ENCODE results near the gene NELL1. TPM values are rescaled to one million over a fixed set of nuclear protein-coding genes. Genes with fewer than 3 reads are reported as not detected.

Gene NELL1
- total RNA-seq, 3 donors from 2014 or later (not counting 1 experiment from before 2014, with no cell fraction given), result not detected

GRCh38 chr11:20909995-20910726 is 240.8 kb downstream of the NELL1 start:
- Mint-ChIP-seq H3K9me3 (peaks cover 10 to 17% of the 10 kb centered on the region in 2 donors), H3K27ac (no peak overlapping the region), H3K4me1 (no peaks in the 10 kb centered on the region), H3K27me3 (ENCODE audit: low read depth in 2 of 2) (no peaks in the 10 kb centered on the region), H3K36me3 (peaks cover 13% of the 10 kb centered on the region), H3K4me3 (no peak overlapping the region)
- TF ChIP-seq CTCF (IDR thresholded peaks at IDR 0.05), result no peak
- no peaks in the 10 kb centered on the region for H3K27me3 ChIP-seq (ENCODE audit: control insufficient read depth, insufficient read depth, low read length)
- H3K4me3 ChIP-seq (ENCODE audit: low read length), result no peak overlapping the region
- no peaks in the 10 kb centered on the region for H3K9me3 ChIP-seq (ENCODE audit: control insufficient read depth, insufficient read depth, low read length)
- 86% methylated on average over 7 of the region's 7 CpGs for WGBS (ENCODE audit: insufficient coverage)
- ATAC-seq, result no peak
- H3K27ac ChIP-seq (ENCODE audit: low read length), result no peak overlapping the region
- H3K36me3 ChIP-seq (ENCODE audit: control insufficient read depth, insufficient read depth, low read length), result no peaks in the 10 kb centered on the region
- intact Hi-C loops (cut with micrococcal nuclease), result no loop called here
- H3K4me1 ChIP-seq (ENCODE audit: control insufficient read depth, insufficient read depth, low read length), result no peaks in the 10 kb centered on the region
- no peak for DNase-seq

GRCh38 chr11:20910733-20911132 is 241.3 kb downstream of the NELL1 start:
- no peak for TF ChIP-seq CTCF (IDR thresholded peaks at IDR 0.05)

GRCh38 chr11:20912065-20912821 is 242.9 kb downstream of the NELL1 start:
- no peaks in the 10 kb centered on the region for H3K36me3 Mint-ChIP-seq

More at GRCh38 chr11:20910733-20911132, 241.3 kb downstream of the NELL1 start:
- Mint-ChIP-seq H3K27ac (no peak overlapping the region), H3K4me1 (no peaks in the 10 kb centered on the region), H3K36me3 (peaks cover 8% of the 10 kb centered on the region), H3K9me3 (peaks cover 5 to 11% of the 10 kb centered on the region in 2 donors), H3K27me3 (ENCODE audit: low read depth in 2 of 2) (no peaks in the 10 kb centered on the region), H3K4me3 (no peak overlapping the region)
- ATAC-seq, result no peak
- Histone ChIP-seq H3K36me3 (ENCODE audit: control insufficient read depth, insufficient read depth, low read length) (no peaks in the 10 kb centered on the region), H3K4me3 (ENCODE audit: low read length) (no peak overlapping the region), H3K27me3 (ENCODE audit: control insufficient read depth, insufficient read depth, low read length) (no peaks in the 10 kb centered on the region), H3K9me3 (ENCODE audit: control insufficient read depth, insufficient read depth, low read length) (no peaks in the 10 kb centered on the region), H3K27ac (ENCODE audit: low read length) (no peak overlapping the region), H3K4me1 (ENCODE audit: control insufficient read depth, insufficient read depth, low read length) (no peaks in the 10 kb centered on the region)
- no peak for DNase-seq
- intact Hi-C loops (cut with micrococcal nuclease), result no loop called here

More at GRCh38 chr11:20912065-20912821, 242.9 kb downstream of the NELL1 start:
- Histone ChIP-seq H3K4me3 (ENCODE audit: low read length) (no peak overlapping the region), H3K27ac (ENCODE audit: low read length) (no peak overlapping the region), H3K4me1 (ENCODE audit: control insufficient read depth, insufficient read depth, low read length) (no peaks in the 10 kb centered on the region), H3K27me3 (ENCODE audit: control insufficient read depth, insufficient read depth, low read length) (no peaks in the 10 kb centered on the region), H3K36me3 (ENCODE audit: control insufficient read depth, insufficient read depth, low read length) (no peaks in the 10 kb centered on the region), H3K9me3 (ENCODE audit: control insufficient read depth, insufficient read depth, low read length) (no peaks in the 10 kb centered on the region)
- H3K27ac Mint-ChIP-seq, result no peak overlapping the region
- H3K4me1 Mint-ChIP-seq, result no peaks in the 10 kb centered on the region
- intact Hi-C loops (cut with micrococcal nuclease), result no loop called here
- TF ChIP-seq CTCF (IDR thresholded peaks at IDR 0.05), result no peak
- DNase-seq, result no peak
- WGBS (ENCODE audit: insufficient coverage), result 33% methylated on average over 1 of the region's 2 CpGs
- no peak for ATAC-seq
- H3K4me3 Mint-ChIP-seq, result no peak overlapping the region
- peaks cover 3 to 10% of the 10 kb centered on the region in 2 donors for H3K9me3 Mint-ChIP-seq
- H3K27me3 Mint-ChIP-seq (ENCODE audit: low read depth in 2 of 2), result no peaks in the 10 kb centered on the region

Measured in natural killer cell (primary cell).